Right ventricle myocardium inferior (tissue), 1 donor: ENCODE data around the gene MPLKIP. TPM values are rescaled to one million over a fixed set of nuclear protein-coding genes. Genes with fewer than 3 reads are reported as not detected.
"Not testable (repeated sequence)": the region's sequence is repeated elsewhere in the genome, so short reads cannot be mapped to it uniquely, and the experiment has no call there.

ENCODE experiments used
- ATAC-seq: fragments of 200-7000 bp; cut with Tn5 transposase; one replicate; pipeline ENCODE4 v1.9.1; 2020; ENCODE audit warnings: mild to moderate bottlenecking, moderate library complexity
- DNase-seq: peaks from one replicate; pipeline ENCODE4 v3.0.0; 2021; ENCODE audit errors: missing footprints
- intact Hi-C: fragments of 100-400 bp; cut with DNase I; formaldehyde crosslinking; loops from one replicate; pipeline ENCODE4 v1.11.0; 2022
- long read RNA-seq: library from polyadenylated mRNA; unstranded; transcript quantifications from one replicate; pipeline ENCODE4 v2.0.0, GENCODE V29; 2021
- total RNA-seq: library from RNA; stranded (reverse); fragmentation: NEBNext Ultra II Directional; extraction: Animal tissue kit (Norgen Biotek cat#: 25700); gene quantifications from one replicate; pipeline ENCODE4 v1.2.1, GENCODE V29; 2021
- donor health status: DM: no; HTN: yes; CAD: no; lungs with severe emphysema.

MPLKIP gene
- total RNA-seq = 17.8 TPM
- long read RNA-seq, full-length matches to known transcripts = 8 of 8 reads
- long read RNA-seq, partial matches to known transcripts = 0 of 8 reads
- long read RNA-seq, other reads (novel, unspliced or antisense) = 0 of 8 reads

DNA sequence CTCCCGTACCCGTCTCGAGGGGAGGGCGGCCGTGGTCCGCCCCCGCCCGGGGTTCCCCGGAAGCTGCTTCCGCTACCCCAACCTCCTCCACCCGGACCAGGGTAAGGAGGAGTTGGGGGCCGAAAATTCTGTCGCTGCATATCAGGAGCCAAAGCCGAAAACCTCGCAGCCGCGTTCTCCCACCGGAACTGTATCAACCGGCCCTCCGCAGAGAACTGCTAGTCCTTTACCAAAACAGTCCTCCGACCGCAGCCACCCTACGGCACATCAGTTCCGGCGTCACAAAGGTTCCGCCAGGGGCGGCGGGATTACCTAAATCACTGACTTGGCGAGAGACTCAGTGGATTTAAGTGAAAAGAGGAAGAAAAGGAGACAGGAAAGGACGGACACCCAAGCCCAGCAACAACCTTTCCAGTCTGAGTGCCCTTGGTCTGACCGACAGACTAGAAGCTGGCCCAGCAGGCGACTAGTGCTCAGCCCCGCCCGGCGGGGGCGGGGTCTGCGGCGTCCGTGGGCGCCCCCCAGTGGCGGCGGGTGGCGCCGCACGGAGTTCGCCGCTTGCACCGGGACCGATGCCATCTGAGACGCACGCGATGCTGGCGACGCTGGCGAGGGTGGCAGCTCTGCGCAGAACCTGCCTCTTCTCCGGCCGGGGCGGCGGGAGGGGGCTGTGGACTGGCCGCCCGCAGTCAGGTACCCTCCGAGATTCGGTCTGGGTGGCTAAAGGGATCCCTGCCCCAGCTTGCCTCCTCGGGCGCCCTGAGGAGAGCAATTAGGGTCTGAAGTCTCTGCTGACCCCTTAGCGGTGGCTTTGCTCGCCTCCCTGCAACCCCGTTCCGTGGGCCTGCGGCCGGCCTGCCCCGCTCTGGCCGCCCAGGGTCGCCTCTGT, at the start of gene MPLKIP, which contains the start of gene SUGCT:
MPLKIP (minus strand) TSS at position 195 of the 889 bp plus-strand sequence; CDS start at position 140, 55 bp downstream.
SUGCT (plus strand) TSS at position 578 of the 889 bp plus-strand sequence.
- DNase-seq = peak; percentile 93
- peak; percentile 97 for ATAC-seq
- intact Hi-C loops = loop anchor here (2.0 to 10.0 kb wide), 3 partner anchors 80 to 240 kb away; partner anchors contain the start of gene CDK13

DNA sequence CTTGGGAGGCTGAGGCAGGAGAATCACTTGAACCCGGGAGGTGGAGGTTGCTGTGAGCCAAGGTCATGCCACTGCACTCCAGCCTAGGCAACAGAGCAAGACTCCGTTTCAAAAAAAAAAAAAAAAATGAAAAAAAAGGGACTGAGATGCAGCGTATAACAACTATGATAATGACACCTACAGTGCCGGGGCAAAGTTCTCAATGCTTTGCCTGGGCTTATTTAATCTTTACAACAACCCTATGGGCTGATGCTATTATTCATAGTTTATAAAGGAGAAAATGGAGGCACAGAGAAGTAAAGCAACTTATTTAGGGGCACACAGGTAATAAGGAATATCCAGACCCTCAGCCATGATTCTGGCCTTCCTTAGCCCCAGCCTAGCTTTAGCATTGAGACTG, 48.0 kb upstream of the MPLKIP start:
- ATAC-seq (no peak), DNase-seq (no peak)
- intact Hi-C loops = no loop called here

DNA sequence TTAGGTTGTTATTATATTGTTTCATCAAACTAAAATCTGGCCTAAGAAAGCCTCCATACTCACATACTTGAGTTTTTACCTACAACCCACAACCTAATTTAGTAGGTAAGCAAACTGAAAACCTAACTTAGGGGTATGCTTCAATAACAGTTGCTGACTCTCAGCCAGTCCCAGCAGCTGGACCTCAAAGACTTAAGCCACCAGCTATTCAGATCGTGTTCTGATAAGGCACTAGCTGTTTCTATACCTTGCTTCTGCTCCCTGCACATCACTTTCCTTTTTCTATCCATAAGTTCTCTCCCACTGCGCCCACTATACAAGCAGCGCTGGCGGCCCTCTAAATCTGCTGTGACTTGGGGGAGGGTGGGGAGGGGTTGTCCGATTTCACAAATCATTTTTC, 42.6 kb upstream of the MPLKIP start:
- intact Hi-C loops = no loop called here
- ATAC-seq (no peak), DNase-seq (no peak)

DNA sequence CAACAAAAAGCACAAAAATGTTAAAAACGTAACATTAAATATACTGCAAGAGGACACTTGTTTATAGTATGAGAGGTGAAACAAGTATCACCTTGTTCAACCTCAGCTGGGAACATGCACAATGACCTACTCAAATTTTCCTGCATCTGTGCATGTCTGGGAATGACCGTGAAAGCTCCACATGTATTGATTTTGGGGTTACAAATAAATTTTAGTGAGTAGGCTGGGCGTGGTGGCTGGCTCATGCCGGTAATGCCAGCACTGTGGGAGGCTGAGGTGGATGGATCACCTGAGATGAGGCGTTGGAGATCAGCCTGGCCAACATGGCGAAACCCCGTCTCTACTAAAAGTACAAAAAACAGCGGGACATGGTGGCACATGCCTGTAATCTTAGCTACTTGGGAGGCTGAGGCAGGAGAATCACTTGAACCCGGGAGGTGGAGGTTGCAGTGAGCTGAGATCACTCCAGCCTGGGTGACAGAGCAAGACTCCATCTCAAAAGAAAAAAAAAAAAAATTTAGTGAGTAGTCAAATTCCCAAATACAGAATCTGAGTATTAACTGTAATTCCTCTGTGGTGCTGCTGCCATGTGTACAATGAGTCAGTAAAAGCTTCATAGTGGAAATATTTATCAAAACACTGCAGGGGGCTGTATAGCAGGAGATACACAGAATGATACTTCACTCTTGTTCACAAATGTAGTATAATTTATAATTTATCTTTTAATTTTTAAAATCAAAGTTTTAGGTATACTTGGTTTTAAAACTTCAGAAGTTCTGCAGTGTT, 41.5 kb upstream of the MPLKIP start:
- intact Hi-C loops = no loop called here

DNA sequence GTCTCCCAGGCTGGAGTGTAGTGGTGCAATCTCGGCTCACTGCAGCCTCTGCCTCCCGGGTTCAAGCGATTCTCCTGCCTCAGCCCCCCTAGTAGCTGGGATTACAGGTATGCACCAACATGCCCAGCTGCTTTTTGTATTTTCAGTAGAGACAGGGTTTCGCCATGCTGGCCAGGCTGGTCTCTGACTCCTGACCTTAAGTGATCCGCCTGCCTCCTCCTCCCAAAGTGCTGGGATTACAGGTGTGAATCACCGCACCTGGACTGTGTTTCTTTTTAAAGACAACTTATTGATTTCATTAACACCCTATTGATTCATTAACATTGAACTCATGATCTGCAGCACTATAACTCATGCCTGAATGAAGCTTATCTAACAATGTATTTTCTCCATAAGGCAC, 40.8 kb upstream of the MPLKIP start:
- intact Hi-C loops, ATAC-seq, DNase-seq: not testable (repeated sequence)

More for the DNA sequence above, 41.5 kb upstream of the MPLKIP start:
- ATAC-seq (no peak), DNase-seq (no peak)

DNA sequence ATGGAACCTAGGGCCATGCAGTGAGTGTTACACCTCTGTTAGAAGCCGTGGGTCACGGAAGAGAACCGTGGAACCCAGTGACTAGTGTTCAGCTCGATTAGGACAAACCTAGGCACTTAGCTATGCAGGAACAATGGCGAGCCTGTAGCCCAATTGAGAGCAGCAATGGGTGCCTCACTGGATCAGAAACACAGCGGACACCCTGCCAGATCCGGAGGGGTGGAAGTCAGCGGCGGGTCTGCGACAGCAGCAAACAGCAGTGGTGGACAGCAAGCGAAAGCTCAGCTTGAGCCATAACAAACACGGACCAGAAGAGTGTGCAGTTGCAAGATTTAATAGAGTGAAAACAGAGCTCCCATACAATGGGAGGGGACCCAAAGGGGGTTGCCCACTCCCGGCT, 38.7 kb upstream of the MPLKIP start:
- ATAC-seq, DNase-seq, intact Hi-C loops: not testable (repeated sequence)

DNA sequence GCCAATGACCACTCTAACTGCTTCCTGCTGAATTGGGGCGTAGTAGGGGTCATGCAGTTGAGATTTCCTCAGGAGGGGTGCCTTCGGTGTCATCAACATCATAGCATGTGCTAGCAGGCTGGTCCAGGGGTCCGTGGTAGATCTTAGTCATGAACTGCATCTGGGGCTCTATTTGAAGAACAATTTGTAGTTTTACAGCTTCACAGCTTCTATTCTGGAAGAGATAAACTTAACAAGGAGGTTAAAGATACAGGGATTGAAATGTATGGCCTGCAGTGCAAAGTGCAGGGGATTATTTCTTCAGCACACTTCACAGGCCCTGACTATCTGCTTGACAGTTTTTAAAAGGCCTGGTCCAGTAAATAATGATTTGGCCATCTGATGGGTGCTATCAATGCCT, 33.8 kb upstream of the MPLKIP start:
- intact Hi-C loops, ATAC-seq, DNase-seq: not testable (repeated sequence)

DNA sequence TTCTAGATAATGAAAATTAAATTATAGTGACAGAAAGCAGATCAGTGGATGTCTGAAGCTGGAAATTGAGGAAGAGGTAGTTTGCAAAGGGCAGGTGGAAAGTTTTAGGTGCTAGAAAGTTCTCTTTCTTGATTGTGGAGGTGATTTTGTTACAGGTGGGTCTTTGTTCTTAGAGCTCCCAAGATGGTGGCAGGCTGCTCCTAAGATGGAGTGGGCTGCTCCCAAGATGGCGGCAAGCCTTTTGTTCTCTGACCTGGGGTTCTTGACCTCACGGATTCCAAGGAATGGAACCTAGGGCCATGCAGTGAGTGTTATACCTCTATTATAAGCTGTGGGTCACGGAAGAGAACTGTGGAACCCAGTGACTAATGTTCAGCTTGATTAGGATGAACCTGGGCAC, 32.9 kb upstream of the MPLKIP start:
- intact Hi-C loops = no loop called here
- ATAC-seq = no peak
- no peak for DNase-seq

DNA sequence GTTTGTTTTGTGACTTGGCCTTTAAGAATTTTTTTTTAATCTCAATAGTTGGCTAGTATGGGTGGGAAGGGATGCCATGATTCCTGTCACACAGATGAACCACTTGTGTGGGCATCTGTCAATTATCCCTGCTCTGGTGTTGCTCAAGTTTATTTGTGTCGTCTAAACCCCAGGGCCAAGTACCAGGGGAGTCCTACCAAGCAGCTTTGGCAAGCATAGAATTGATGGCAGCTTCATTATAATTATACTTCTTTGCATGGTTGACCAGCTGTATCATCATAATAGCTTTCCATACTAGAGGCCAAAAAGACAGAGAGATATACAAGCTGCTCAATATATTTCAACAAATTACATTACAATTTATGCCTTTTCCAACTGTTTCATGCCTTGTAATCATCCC, 30.8 kb upstream of the MPLKIP start:
- intact Hi-C loops = no loop called here
- ATAC-seq = no peak

DNA sequence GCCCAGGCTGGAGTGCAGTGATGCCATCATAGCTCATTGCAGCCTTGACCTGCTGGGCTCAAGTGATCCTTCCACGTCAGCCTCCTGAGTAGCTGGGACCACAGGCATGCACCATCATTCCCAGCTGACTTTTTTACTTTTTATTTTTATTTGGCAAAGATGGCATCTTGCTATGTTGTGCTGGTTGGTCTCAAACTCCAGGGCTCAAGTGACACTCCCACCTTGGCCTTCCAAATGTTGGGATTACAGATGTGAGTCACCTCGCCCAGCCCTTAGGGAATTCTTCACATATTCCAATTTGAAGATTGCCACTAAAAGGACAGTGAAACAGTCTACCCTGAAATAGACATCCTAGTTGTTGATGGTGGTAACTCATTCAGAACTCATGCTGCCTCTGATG, 28.1 kb upstream of the MPLKIP start:
- intact Hi-C loops = no loop called here
- ATAC-seq = no peak
- no peak for DNase-seq

More for the DNA sequence above, 30.8 kb upstream of the MPLKIP start:
- DNase-seq = no peak

DNA sequence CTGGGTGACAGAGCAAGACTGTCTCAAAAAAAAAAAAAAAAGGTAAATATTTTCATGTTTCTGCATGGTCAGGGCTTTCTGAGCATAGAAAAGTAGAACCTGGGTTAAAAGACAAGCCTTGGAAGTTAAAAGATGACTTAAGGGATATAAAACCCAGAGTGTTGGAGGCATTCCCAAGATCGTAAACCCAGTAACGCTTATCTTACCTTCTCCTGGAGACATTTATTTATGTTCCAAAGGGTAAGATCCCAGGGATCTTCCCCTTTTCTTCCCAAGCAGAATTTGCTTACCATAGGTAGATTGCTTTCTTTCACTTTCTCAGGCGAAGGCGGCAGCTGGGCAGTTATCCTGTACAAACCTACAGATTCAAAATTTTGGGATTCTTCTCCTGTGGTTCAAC, 22.6 kb upstream of the MPLKIP start:
- intact Hi-C loops = no loop called here
- ATAC-seq (no peak), DNase-seq (no peak)

DNA sequence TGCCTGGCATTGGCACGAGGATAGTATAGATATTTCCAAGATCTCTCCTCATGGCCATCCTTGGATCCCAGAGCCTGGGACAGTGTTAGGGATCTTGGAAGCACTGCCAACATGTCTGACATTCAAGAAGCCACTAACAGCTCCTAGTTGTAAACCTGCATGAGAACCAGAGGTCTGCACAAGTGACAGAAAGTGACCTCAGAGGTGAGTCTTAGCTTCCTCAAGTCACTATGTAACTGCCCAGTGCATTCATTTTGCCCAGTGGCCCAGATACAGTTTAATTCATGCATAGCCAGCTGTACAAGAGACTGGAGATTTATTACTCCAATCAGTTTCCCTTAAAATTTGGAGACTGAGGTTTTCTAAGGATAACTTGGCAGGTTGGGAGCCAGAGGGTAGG, 17.1 kb upstream of the MPLKIP start:
- ATAC-seq (peak; percentile 16), DNase-seq (no peak)
- intact Hi-C loops = no loop called here

DNA sequence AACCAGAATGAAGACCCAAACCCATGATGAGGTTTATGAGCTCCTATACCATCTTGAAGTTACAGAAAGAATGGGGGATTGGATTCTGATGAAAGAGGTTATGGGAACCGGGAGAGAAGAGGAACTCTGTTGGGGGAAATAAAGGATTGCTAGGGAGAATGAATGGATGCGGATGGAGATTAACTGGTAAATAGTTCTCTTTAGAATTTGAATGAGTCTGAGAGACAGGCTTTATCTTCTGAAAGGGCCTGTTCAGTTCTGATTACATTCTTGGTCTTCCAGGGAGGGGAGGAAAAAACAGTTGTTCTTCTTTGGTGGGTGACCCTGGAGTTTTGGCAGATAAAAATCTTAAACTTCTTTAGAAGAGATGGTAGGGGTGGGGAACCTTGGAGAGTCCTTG, 14.2 kb upstream of the MPLKIP start:
- ATAC-seq (no peak), DNase-seq (no peak)
- intact Hi-C loops = no loop called here

DNA sequence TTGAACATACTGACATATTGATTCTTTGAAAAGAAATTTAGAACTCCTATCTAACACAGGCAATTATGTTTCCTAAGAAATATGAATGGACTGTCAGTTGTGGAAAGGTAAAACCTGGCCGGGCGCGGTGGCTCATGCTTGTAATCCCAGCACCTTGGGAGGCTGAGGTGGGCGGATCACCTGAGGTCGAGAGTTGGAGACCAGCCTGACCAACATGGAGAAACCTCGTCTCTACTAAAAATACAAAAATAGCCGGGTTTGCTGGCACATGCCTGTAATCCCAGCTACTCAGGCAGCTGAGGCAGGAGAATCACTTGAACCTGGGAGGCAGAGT, 13.8 kb upstream of the MPLKIP start:
- DNase-seq, intact Hi-C loops, ATAC-seq: not testable (repeated sequence)

DNA sequence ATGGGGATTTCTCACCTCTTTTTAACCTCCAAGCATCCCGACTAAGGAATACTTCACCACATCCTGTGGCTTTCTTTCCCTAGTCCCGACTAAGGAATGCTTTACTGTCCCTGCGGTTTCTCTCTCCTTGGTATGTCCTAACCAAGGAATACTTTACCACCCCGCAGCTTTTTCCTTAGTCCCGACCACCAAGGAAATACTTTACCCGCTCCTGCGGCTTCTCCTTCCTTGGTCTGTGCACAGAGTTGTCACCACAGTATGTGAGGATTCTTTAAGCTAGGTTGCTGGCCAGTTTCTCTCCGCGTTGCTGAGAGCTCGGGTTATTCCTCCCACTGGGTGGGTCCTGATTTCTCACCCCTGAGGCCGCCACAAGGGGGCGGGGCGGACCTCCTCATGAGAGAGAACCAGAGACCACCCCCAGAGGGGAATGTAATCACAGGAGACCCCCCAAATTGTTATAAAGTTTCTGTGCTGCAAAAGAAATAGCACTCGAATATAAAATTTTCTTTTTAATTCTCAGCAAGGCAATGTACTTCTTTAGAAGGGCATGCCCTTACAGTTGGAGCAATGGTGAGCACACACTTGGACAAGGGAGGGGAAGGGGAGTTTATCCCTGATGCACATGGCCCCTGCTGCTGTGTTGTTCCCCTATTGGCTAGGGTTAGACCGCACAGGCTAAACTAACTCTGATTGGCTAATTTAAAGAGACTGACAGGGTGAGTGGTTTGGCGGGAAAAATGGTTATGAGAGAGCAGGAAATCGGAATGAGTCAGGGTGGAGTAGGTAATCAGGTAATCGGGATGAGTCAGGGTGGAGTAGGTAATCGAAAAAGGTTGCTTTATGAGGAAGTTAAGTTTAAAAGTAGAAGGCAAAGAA, 13.2 kb upstream of the MPLKIP start:
- DNase-seq = no peak
- intact Hi-C loops = no loop called here
- ATAC-seq = no peak

DNA sequence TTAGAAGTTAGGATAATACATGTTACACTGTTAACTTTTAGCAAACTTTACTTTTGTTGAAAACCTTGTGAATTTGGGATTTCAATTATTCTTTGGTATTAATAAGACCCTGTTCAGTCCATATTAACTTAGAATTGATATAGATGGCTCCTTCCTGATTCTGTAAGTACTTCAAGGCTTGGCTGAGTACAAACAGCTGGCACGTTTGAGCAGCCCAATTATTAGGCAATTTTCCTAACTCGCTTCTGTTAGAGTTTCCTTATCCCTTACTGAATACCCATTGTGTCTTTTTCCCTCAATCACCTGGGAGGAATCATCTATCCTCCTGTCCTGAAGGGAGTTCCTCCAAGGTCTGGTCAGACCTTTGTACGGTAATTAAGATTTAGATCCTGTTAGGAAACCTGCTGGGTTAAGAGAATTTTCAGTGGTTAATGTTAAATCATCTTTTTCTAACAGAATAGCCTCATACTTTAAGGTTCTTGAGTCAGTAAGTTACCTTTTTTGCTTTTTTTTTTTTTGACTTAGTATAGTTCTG, 11.2 kb upstream of the MPLKIP start:
- intact Hi-C loops, DNase-seq, ATAC-seq: not testable (repeated sequence)

DNA sequence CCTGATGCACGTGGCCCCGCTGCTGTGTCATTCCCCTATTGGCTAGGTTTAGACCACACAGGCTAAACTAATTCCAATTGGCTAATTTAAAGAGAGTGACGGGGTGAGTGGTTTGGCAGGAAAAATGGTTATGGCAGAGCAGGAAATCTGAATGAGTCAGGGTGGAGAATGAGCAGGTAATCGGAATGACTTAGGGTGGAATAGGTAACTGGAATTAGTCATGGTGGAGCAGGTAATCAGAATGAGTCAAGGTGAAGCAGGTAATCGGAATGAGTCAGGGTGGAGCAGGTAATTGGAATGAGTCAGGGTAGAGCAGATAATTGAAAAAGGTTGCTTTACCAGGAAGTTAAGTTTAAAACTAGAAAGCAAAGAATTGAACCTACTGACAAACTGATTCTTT, 7.5 kb upstream of the MPLKIP start:
- DNase-seq, ATAC-seq, intact Hi-C loops: not testable (repeated sequence)

DNA sequence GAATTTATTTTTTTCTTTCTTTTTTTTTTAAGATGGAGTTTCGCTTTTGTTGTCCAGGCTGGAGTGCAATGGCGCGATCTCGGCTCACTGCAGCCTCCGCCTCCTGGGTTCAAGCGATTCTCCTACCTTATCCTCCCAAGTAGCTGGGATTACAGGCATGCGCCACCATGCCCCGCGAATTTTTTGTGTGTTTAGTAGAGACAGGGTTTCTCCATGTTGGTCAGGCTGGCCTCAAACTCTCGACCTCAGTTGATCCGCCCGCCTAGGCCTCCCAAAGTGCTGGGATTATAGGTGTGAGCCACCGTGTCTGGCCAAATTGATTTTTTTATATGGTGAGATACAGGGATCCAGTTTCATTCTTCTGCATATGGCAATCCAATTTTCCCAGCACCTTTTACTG, 5.5 kb upstream of the MPLKIP start:
- not testable (repeated sequence) for ATAC-seq, DNase-seq
- intact Hi-C loops = loop anchor here (10.0 kb wide), 1 partner anchor 85 kb away; no protein-coding TSS in a partner anchor
